ENCODE results near the gene USH1C. TPM values are rescaled to one million over a fixed set of nuclear protein-coding genes. Genes with fewer than 3 reads are reported as not detected.

The USH1C gene
- total RNA-seq, 2 donors from 2014 or later = not detected

- no peak for DNase-seq (ENCODE audit: low spot score)
- Histone ChIP-seq H3K4me3 (no peak overlapping the region), H3K9me3 (no peaks in the 10 kb centered on the region), H3K36me3 (no peaks in the 10 kb centered on the region), H3K27me3 (replicated peaks; ENCODE audit: insufficient read depth) (no peaks in the 10 kb centered on the region), H3K4me1 (replicated peaks) (no peaks in the 10 kb centered on the region), H3K27ac (no peak overlapping the region)
- no peak for TF ChIP-seq POLR2AphosphoS5 (IDR thresholded peaks at IDR 0.05)
- TF ChIP-seq POLR2A (IDR thresholded peaks at IDR 0.05) = no peak
- TF ChIP-seq CTCF (IDR thresholded peaks at IDR 0.05) = no peak
- WGBS = 79% methylated on average over 2 of the region's 2 CpGs
- intact Hi-C loops (cut with DNase I) = no loop called here
These were observed 11.4 kb downstream of the USH1C start for GRCh38 chr11:17532784-17533183.

- H3K4me1 ChIP-seq (replicated peaks) = no peaks in the 10 kb centered on the region
- H3K27me3 ChIP-seq (replicated peaks; ENCODE audit: insufficient read depth) = no peaks in the 10 kb centered on the region
- TF ChIP-seq POLR2AphosphoS5 (IDR thresholded peaks at IDR 0.05) (no peak), POLR2A (IDR thresholded peaks at IDR 0.05) (no peak)
- WGBS = 31% methylated on average over 6 of the region's 6 CpGs
- no peaks in the 10 kb centered on the region for H3K36me3 ChIP-seq
- no peak for DNase-seq (ENCODE audit: low spot score)
- no peak overlapping the region for H3K4me3 ChIP-seq
- no peak overlapping the region for H3K27ac ChIP-seq
- no peaks in the 10 kb centered on the region for H3K9me3 ChIP-seq
- intact Hi-C loops (cut with DNase I) = no loop called here
These were observed 12.5 kb downstream of the USH1C start for GRCh38 chr11:17531636-17532113.

- DNase-seq (ENCODE audit: low spot score) = no peak
- Histone ChIP-seq H3K4me3 (no peak overlapping the region), H3K27ac (no peak overlapping the region), H3K27me3 (replicated peaks; ENCODE audit: insufficient read depth) (no peaks in the 10 kb centered on the region), H3K4me1 (replicated peaks) (no peaks in the 10 kb centered on the region), H3K9me3 (no peaks in the 10 kb centered on the region), H3K36me3 (no peaks in the 10 kb centered on the region)
- TF ChIP-seq POLR2A (IDR thresholded peaks at IDR 0.05) (no peak), POLR2AphosphoS5 (IDR thresholded peaks at IDR 0.05) (no peak), CTCF (IDR thresholded peaks at IDR 0.05) (no peak)
- WGBS = 70% methylated on average over 21 of the region's 22 CpGs
- intact Hi-C loops (cut with DNase I) = no loop called here
These were observed 13.1 kb downstream of the USH1C start for GRCh38 chr11:17531071-17531600.

GRCh38 chr11:17529844-17530185, 14.4 kb downstream of the USH1C start:
- no peak for DNase-seq (ENCODE audit: low spot score)
- no peak for TF ChIP-seq CTCF (IDR thresholded peaks at IDR 0.05)
- no peaks in the 10 kb centered on the region for H3K36me3 ChIP-seq
- H3K4me3 ChIP-seq = no peak overlapping the region
- H3K27ac ChIP-seq = no peak overlapping the region
- no peaks in the 10 kb centered on the region for H3K27me3 ChIP-seq (replicated peaks; ENCODE audit: insufficient read depth)
- H3K4me1 ChIP-seq (replicated peaks) = no peaks in the 10 kb centered on the region
- no peaks in the 10 kb centered on the region for H3K9me3 ChIP-seq
- intact Hi-C loops (cut with DNase I) = no loop called here
- WGBS = 50% methylated on average over 10 of the region's 10 CpGs

- DNase-seq (ENCODE audit: low spot score) = no peak
- Histone ChIP-seq H3K4me3 (no peak overlapping the region), H3K4me1 (replicated peaks) (no peaks in the 10 kb centered on the region), H3K9me3 (no peaks in the 10 kb centered on the region), H3K27me3 (replicated peaks; ENCODE audit: insufficient read depth) (no peaks in the 10 kb centered on the region), H3K36me3 (no peaks in the 10 kb centered on the region), H3K27ac (no peak overlapping the region)
- intact Hi-C loops (cut with DNase I) = no loop called here
- WGBS = 59% methylated on average over 14 of the region's 14 CpGs
- no peak for TF ChIP-seq CTCF (IDR thresholded peaks at IDR 0.05)
- TF ChIP-seq POLR2A (IDR thresholded peaks at IDR 0.05) = no peak
- TF ChIP-seq POLR2AphosphoS5 (IDR thresholded peaks at IDR 0.05) = no peak
These were observed 15.0 kb downstream of the USH1C start for GRCh38 chr11:17528906-17529843.

Data from prostate gland (tissue), 2 donors.